Nephron (organoid): ENCODE data around the gene TEX36.
"Not testable (repeated sequence)": the region's sequence is repeated elsewhere in the genome, so short reads cannot be mapped to it uniquely, and the experiment has no call there.

Source experiments
- H3K27ac Mint-ChIP-seq, 3 experiments: 2 replicates each; pipeline ENCODE4 v1.8.0; 2020; ENCODE audit warnings: mixed read lengths in 3 of 3, mild to moderate bottlenecking in 2 of 3, moderate library complexity in 1 of 3
- H3K27me3 Mint-ChIP-seq: 2 replicates; pipeline ENCODE4 v1.8.0; 2021; ENCODE audit warnings: low read depth, mild to moderate bottlenecking, moderate library complexity, mixed read lengths
- H3K36me3 Mint-ChIP-seq: 2 replicates; pipeline ENCODE4 v1.8.0; 2020; ENCODE audit warnings: low read depth, mixed read lengths
- H3K4me1 Mint-ChIP-seq: 2 replicates; pipeline ENCODE4 v1.8.0; 2020; ENCODE audit warnings: mixed read lengths
- H3K4me3 Mint-ChIP-seq, 3 experiments: 2 replicates each; pipeline ENCODE4 v1.8.0; 2020; ENCODE audit warnings: mild to moderate bottlenecking in 3 of 3, mixed read lengths in 3 of 3, moderate library complexity in 2 of 3
- H3K9me3 Mint-ChIP-seq: 2 replicates; pipeline ENCODE4 v1.8.0; 2020; ENCODE audit warnings: mixed read lengths
- TF ChIP-seq, protein P1 (sequence below), 3 experiments: fragments of 200-600 bp; sonication (generic); IDR thresholded peaks; one replicate each; pipeline ENCODE4 v1.5.0; 2021; ENCODE audit warnings: antibody characterized with exemption in 3 of 3; ENCODE audit not compliant: unreplicated experiment in 3 of 3

The TEX36 gene

DNA sequence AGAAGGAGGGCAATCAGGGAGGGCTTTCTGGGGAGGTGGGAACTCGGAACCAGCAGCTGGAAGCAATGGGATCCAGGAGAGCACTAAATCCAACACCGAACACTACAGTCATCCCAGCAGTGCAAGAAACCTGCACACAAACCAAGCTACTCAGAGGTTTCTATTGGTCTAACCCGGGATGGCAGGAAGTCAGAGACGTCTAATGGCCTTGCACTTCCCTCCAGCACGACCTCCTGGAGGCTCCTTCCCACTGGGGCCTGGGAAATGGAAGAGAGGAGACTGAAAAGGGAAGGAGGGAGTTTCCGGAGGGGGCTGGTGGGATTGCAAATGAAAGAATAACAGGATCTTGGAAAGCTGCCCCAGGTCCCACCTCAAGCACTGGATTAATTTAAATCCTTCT, 56.3 kb downstream of the TEX36 start:
- H3K4me1 Mint-ChIP-seq: peaks cover 24% of the 10 kb centered on the region
- H3K27ac Mint-ChIP-seq: peak overlapping the region in 2 of 3 experiments; percentile 20 to 68
- peaks cover 20% of the 10 kb centered on the region for H3K27me3 Mint-ChIP-seq
- H3K9me3 Mint-ChIP-seq: peaks cover 4% of the 10 kb centered on the region
- H3K36me3 Mint-ChIP-seq: no peaks in the 10 kb centered on the region
- TF ChIP-seq, protein P1, sequence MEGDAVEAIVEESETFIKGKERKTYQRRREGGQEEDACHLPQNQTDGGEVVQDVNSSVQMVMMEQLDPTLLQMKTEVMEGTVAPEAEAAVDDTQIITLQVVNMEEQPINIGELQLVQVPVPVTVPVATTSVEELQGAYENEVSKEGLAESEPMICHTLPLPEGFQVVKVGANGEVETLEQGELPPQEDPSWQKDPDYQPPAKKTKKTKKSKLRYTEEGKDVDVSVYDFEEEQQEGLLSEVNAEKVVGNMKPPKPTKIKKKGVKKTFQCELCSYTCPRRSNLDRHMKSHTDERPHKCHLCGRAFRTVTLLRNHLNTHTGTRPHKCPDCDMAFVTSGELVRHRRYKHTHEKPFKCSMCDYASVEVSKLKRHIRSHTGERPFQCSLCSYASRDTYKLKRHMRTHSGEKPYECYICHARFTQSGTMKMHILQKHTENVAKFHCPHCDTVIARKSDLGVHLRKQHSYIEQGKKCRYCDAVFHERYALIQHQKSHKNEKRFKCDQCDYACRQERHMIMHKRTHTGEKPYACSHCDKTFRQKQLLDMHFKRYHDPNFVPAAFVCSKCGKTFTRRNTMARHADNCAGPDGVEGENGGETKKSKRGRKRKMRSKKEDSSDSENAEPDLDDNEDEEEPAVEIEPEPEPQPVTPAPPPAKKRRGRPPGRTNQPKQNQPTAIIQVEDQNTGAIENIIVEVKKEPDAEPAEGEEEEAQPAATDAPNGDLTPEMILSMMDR (IDR thresholded peaks at IDR 0.05; ENCODE audit: unreplicated experiment in 3 of 3): no peak
- no peak overlapping the region for H3K4me3 Mint-ChIP-seq

DNA sequence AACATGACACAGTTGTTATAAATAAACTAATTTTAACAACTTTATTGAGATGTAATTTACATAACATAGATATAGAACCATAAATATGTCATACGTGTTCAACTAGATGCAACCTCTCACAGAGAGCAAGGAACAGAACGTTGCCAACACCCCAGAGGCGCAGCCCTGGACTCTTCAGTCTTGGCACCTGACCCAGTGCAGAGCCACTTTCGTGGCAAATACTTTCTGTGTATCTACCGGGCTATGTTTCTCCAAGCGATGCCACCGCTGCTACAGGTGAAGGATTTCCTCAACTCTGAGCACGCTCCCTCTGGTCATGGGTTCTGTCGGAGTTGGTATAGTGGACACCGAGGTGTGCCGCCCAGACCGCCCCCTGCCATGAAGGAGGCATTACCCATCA, 57.4 kb downstream of the TEX36 start:
- Mint-ChIP-seq H3K27ac (no peak overlapping the region), H3K36me3 (no peaks in the 10 kb centered on the region), H3K9me3 (peaks cover 1% of the 10 kb centered on the region), H3K4me3 (no peak overlapping the region), H3K4me1 (peaks cover 24% of the 10 kb centered on the region), H3K27me3 (peaks cover 18% of the 10 kb centered on the region)
- TF ChIP-seq, protein P1 (IDR thresholded peaks at IDR 0.05; ENCODE audit: unreplicated experiment in 3 of 3): no peak

DNA sequence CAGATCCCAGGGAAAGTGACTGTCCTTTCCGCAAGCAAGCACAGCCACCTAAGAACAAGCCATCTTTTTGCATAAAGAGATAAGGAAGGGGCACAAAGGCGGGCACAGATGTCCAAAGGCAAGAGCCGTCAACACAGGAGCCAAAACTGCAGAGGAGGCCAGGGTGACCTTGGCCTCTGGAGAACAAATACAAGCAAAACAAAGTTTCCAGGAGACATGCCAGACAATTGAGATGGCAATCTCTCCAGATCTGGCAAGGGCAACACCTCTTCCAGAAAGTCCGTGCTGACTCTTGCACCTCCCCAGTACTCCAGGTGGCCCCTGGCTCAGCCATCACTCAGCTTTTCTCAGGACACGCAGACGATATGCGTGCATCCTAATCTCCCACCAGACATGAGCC, 58.2 kb downstream of the TEX36 start:
- H3K4me1 Mint-ChIP-seq: peaks cover 24% of the 10 kb centered on the region
- no peaks in the 10 kb centered on the region for H3K36me3 Mint-ChIP-seq
- H3K27ac Mint-ChIP-seq: no peak overlapping the region
- TF ChIP-seq, protein P1 (IDR thresholded peaks at IDR 0.05; ENCODE audit: unreplicated experiment in 3 of 3): no peak
- H3K4me3 Mint-ChIP-seq: no peak overlapping the region
- peaks cover 18% of the 10 kb centered on the region for H3K27me3 Mint-ChIP-seq
- H3K9me3 Mint-ChIP-seq: peaks cover 2% of the 10 kb centered on the region

DNA sequence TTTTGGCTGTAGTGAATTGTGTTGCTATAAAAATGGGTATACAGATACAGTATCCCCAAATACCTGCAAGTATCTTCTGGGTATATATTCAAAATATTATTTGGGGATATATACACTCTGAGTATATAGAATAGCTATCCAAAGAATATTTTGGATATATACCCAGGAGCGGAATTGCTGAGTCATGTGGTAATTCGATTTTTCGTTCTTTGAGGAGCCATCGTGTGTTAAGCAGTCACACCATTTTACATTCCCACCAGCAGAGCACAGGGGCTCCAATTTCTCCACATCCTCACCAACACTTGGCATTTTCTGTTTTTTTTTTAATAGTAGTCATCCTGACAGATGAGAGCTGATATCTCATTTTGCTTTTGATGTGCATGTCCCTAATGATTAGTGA, 61.9 kb downstream of the TEX36 start:
- H3K36me3 Mint-ChIP-seq: no peaks in the 10 kb centered on the region
- TF ChIP-seq, protein P1 (IDR thresholded peaks at IDR 0.05; ENCODE audit: unreplicated experiment in 3 of 3): no peak
- H3K4me1 Mint-ChIP-seq: peaks cover 7% of the 10 kb centered on the region
- H3K4me3 Mint-ChIP-seq: no peak overlapping the region
- no peak overlapping the region for H3K27ac Mint-ChIP-seq
- peaks cover 14% of the 10 kb centered on the region for H3K27me3 Mint-ChIP-seq
- H3K9me3 Mint-ChIP-seq: peaks cover 2% of the 10 kb centered on the region

DNA sequence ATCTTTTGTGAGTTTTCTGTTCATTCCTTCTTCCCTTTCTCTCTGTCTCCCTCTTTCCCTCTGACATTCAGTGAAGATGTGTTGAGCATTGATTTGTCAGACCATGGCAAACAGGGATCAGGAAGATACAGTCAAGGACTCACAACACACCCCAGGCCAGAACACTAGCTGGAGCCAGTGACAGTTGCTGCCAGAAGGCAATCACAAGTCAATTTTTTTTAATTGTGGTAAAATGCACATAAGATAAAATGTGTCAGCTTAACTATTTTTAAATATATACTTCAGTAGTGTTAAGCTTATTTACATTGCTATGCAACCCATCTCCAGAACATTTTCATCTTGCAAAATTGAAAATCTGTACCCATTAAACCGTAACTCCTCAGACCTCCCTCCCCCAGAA, 62.6 kb downstream of the TEX36 start:
- H3K27me3 Mint-ChIP-seq: peaks cover 14% of the 10 kb centered on the region
- TF ChIP-seq, protein P1 (IDR thresholded peaks at IDR 0.05; ENCODE audit: unreplicated experiment in 3 of 3): no peak
- no peaks in the 10 kb centered on the region for H3K36me3 Mint-ChIP-seq
- H3K4me3 Mint-ChIP-seq: no peak overlapping the region
- peaks cover 6% of the 10 kb centered on the region for H3K4me1 Mint-ChIP-seq
- no peak overlapping the region for H3K27ac Mint-ChIP-seq
- H3K9me3 Mint-ChIP-seq: peaks cover 2% of the 10 kb centered on the region

DNA sequence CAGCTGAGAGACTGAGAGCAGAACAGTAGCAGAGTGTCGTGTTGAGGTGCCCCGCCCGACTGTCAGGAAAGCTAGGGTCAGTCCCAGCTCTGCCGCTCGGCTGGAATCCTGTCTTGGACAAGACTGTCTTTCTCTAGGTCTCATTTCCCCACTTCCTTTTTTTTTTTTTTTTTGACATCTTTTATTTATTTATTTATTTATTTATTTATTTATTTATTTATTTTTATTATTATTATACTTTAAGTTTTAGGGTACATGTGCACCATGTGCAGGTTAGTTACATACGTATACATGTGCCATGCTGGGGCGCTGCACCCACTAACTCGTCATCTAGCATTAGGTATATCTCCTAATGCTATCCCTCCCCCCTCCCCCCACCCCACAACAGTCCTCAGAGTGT, 69.9 kb downstream of the TEX36 start:
- not testable (repeated sequence) for H3K9me3 Mint-ChIP-seq, H3K36me3 Mint-ChIP-seq, H3K4me1 Mint-ChIP-seq, H3K27ac Mint-ChIP-seq, H3K4me3 Mint-ChIP-seq, H3K27me3 Mint-ChIP-seq
